ENCODE results near the gene NR2F1-AS1. TPM values are rescaled to one million over a fixed set of nuclear protein-coding genes. Genes with fewer than 3 reads are reported as not detected.

Gene NR2F1-AS1
- total and polyA plus RNA-seq, 2 donors (not counting 1 experiment from before 2014, with no cell fraction given): not detected

- H3K4me1 ChIP-seq (ENCODE audit: control insufficient read depth in 2 of 2, insufficient read depth in 2 of 2, low read length in 2 of 2): peaks cover 27 to 35% of the 10 kb centered on the region in 2 donors
- H3K9me3 ChIP-seq (ENCODE audit: control extremely low read depth in 1 of 3, control insufficient read depth in 2 of 3, insufficient read depth in 1 of 3, low read length in 2 of 3): peaks cover 0 to 42% (median 15%) of the 10 kb centered on the region in 3 donors
- no peak overlapping the region for H3K4me3 ChIP-seq (ENCODE audit: control extremely low read depth in 1 of 5, extremely low read depth in 1 of 5, insufficient read depth in 1 of 5, low read depth in 2 of 5, low read length in 4 of 5)
- H3K79me2 ChIP-seq (ENCODE audit: control insufficient read depth, insufficient read depth, low read length): no peaks in the 10 kb centered on the region
- TF ChIP-seq EZH2 (IDR thresholded peaks at IDR 0.05; ENCODE audit: borderline replicate concordance, insufficient read depth, low read depth, low read length, poor library complexity, severe bottlenecking) (no peak), CTCF (IDR thresholded peaks at IDR 0.05) (no peak)
- peak overlapping the region; percentile 77 for H3K4me2 ChIP-seq (replicated peaks; ENCODE audit: low read depth, low read length, poor library complexity, severe bottlenecking)
- intact Hi-C loops (cut with micrococcal nuclease): loop anchor here (2.0 to 5.0 kb wide), 2 partner anchors 15 to 38 kb away; no protein-coding TSS in a partner anchor
- no peak overlapping the region for H2AFZ ChIP-seq (ENCODE audit: insufficient read depth, low read depth, low read length, poor library complexity, severe bottlenecking)
- no peak overlapping the region for H3K27ac ChIP-seq (ENCODE audit: low read length in 2 of 2)
- peaks cover 58% of the 10 kb centered on the region for H3K27me3 Mint-ChIP-seq
- CTCF ChIA-PET: no interaction called here
- peak; percentile 8 for DNase-seq
- H3K27me3 ChIP-seq (replicated peaks in 1 of 4; ENCODE audit: control extremely low read depth in 1 of 4, control insufficient read depth in 3 of 4, insufficient read depth in 4 of 4, low read length in 3 of 4): peaks cover 2 to 64% (median 60%) of the 10 kb centered on the region in 4 experiments
- POLR2A ChIA-PET: no interaction called here
- no peaks in the 10 kb centered on the region for H3K9me3 Mint-ChIP-seq (ENCODE audit: insufficient read depth)
- H3K36me3 ChIP-seq (replicated peaks in 1 of 2; ENCODE audit: control extremely low read depth in 1 of 2, control insufficient read depth in 1 of 2, extremely low read depth in 1 of 2, insufficient read depth in 2 of 2, low read length in 1 of 2): no peaks in the 10 kb centered on the region
- H4K20me1 ChIP-seq (ENCODE audit: control insufficient read depth, insufficient read depth, low read length, poor library complexity, severe bottlenecking): no peaks in the 10 kb centered on the region
- H3K27ac Mint-ChIP-seq: no peak overlapping the region
- H3K4me3 Mint-ChIP-seq: peak overlapping the region; percentile 65
- 20% methylated on average over 9 of the region's 13 CpGs for WGBS (ENCODE audit: insufficient coverage)
- H3K4me1 Mint-ChIP-seq: peaks cover 19% of the 10 kb centered on the region
- no peak overlapping the region for H3K9ac ChIP-seq (ENCODE audit: low read length)
- no peak for ATAC-seq (ENCODE audit: low read depth)
Measured at GRCh38 chr5:93569300-93570160, 11.5 kb downstream of the NR2F1-AS1 start.

- ChIA-PET CTCF (no interaction called here), POLR2A (no interaction called here)
- Histone ChIP-seq H4K20me1 (ENCODE audit: control insufficient read depth, insufficient read depth, low read length, poor library complexity, severe bottlenecking) (no peaks in the 10 kb centered on the region), H3K4me3 (ENCODE audit: control extremely low read depth in 1 of 5, extremely low read depth in 1 of 5, insufficient read depth in 1 of 5, low read depth in 2 of 5, low read length in 4 of 5) (no peak overlapping the region), H3K4me1 (ENCODE audit: control insufficient read depth in 2 of 2, insufficient read depth in 2 of 2, low read length in 2 of 2) (peaks cover 21 to 27% of the 10 kb centered on the region in 2 donors), H3K79me2 (ENCODE audit: control insufficient read depth, insufficient read depth, low read length) (no peaks in the 10 kb centered on the region), H3K9ac (ENCODE audit: low read length) (no peak overlapping the region), H3K27ac (ENCODE audit: low read length in 2 of 2) (no peak overlapping the region), H3K36me3 (replicated peaks in 1 of 2; ENCODE audit: control extremely low read depth in 1 of 2, control insufficient read depth in 1 of 2, extremely low read depth in 1 of 2, insufficient read depth in 2 of 2, low read length in 1 of 2) (no peaks in the 10 kb centered on the region), H2AFZ (ENCODE audit: insufficient read depth, low read depth, low read length, poor library complexity, severe bottlenecking) (no peak overlapping the region), H3K4me2 (replicated peaks; ENCODE audit: low read depth, low read length, poor library complexity, severe bottlenecking) (no peak overlapping the region), H3K9me3 (ENCODE audit: control extremely low read depth in 1 of 3, control insufficient read depth in 2 of 3, insufficient read depth in 1 of 3, low read length in 2 of 3) (peaks cover 0 to 24% (median 11%) of the 10 kb centered on the region in 3 donors), H3K27me3 (replicated peaks in 1 of 4; ENCODE audit: control extremely low read depth in 1 of 4, control insufficient read depth in 3 of 4, insufficient read depth in 4 of 4, low read length in 3 of 4) (peaks cover 2 to 49% (median 43%) of the 10 kb centered on the region in 4 experiments)
- H3K9me3 Mint-ChIP-seq (ENCODE audit: insufficient read depth): no peaks in the 10 kb centered on the region
- DNase-seq (no peak), ATAC-seq (ENCODE audit: low read depth) (no peak)
- intact Hi-C loops (cut with micrococcal nuclease): no loop called here
- peaks cover 17% of the 10 kb centered on the region for H3K4me1 Mint-ChIP-seq
- H3K27ac Mint-ChIP-seq: no peak overlapping the region
- TF ChIP-seq CTCF (IDR thresholded peaks at IDR 0.05): no peak
- no peak for TF ChIP-seq EZH2 (IDR thresholded peaks at IDR 0.05; ENCODE audit: borderline replicate concordance, insufficient read depth, low read depth, low read length, poor library complexity, severe bottlenecking)
- peaks cover 54% of the 10 kb centered on the region for H3K27me3 Mint-ChIP-seq
- WGBS (ENCODE audit: insufficient coverage): no CpG with 5 or more reads among the region's 1 CpG
- H3K4me3 Mint-ChIP-seq: no peak overlapping the region
Measured at GRCh38 chr5:93567424-93567823, 13.6 kb downstream of the NR2F1-AS1 start.
